GM23338 (cell line): Measurements from ENCODE around the gene WNK2. TPM values are rescaled to one million over a fixed set of nuclear protein-coding genes. Genes with fewer than 3 reads are reported as not detected.

ENCODE experiments used
- ATAC-seq: fragments of 200-7000 bp; cut with Tn5 transposase; 3 replicates; pipeline ENCODE4 v1.9.1; 2020
- DNase-seq: peaks from one replicate; pipeline ENCODE4 v3.0.0-alpha.2; 2015; ENCODE audit warnings: low spot score
- H2AFZ ChIP-seq: fragments of 200-600 bp; sonication (generic); 2 replicates; pipeline ENCODE4 v1.8.0; 2016; ENCODE audit warnings: antibody characterized with exemption, mild to moderate bottlenecking, moderate library complexity
- H3F3A ChIP-seq: fragments of 200-600 bp; sonication (generic); replicated peaks from 2 replicates; pipeline ENCODE4 v1.8.0; 2017; ENCODE audit warnings: antibody characterized with exemption, mixed run types, low read depth
- H3K27ac ChIP-seq: fragments of 200-600 bp; sonication (generic); 2 replicates; pipeline ENCODE4 v1.6.1; 2016; ENCODE audit warnings: low read depth
- H3K27me3 ChIP-seq: fragments of 200-600 bp; sonication (generic); 2 replicates; pipeline ENCODE4 v1.8.0; 2016; ENCODE audit warnings: mild to moderate bottlenecking, mixed run types, moderate library complexity; ENCODE audit not compliant: insufficient read depth
- H3K36me3 ChIP-seq: fragments of 200-600 bp; sonication (generic); 2 replicates; pipeline ENCODE4 v1.8.0; 2016; ENCODE audit warnings: mild to moderate bottlenecking; ENCODE audit not compliant: insufficient read depth
- H3K4me1 ChIP-seq: fragments of 200-600 bp; sonication (generic); 2 replicates; pipeline ENCODE4 v1.8.0; 2016; ENCODE audit warnings: mild to moderate bottlenecking, moderate library complexity; ENCODE audit not compliant: insufficient read depth
- H3K4me2 ChIP-seq: fragments of 200-600 bp; sonication (generic); 2 replicates; pipeline ENCODE4 v1.7.1; 2017; ENCODE audit warnings: mixed run types
- H3K4me3 ChIP-seq: fragments of 200-600 bp; sonication (generic); 2 replicates; pipeline ENCODE4 v1.6.1; 2016; ENCODE audit warnings: mixed run types
- H3K79me2 ChIP-seq: fragments of 200-600 bp; sonication (generic); replicated peaks from 2 replicates; pipeline ENCODE4 v1.8.0; 2017; ENCODE audit warnings: mild to moderate bottlenecking; ENCODE audit not compliant: insufficient read depth
- H3K9me2 ChIP-seq: fragments of 200-600 bp; sonication (generic); 2 replicates; pipeline ENCODE4 v1.8.0; 2017; ENCODE audit not compliant: insufficient read depth
- H4K20me1 ChIP-seq: fragments of 200-600 bp; sonication (generic); replicated peaks from 2 replicates; pipeline ENCODE4 v1.8.0; 2017; ENCODE audit warnings: mild to moderate bottlenecking; ENCODE audit not compliant: insufficient read depth
- H3K27ac Mint-ChIP-seq: 2 replicates; pipeline ENCODE4 v1.8.0; 2020; ENCODE audit warnings: inconsistent platforms, mild to moderate bottlenecking, moderate library complexity, mixed read lengths
- H3K27me3 Mint-ChIP-seq: 3 replicates; pipeline ENCODE4 v1.8.0; 2022; ENCODE audit warnings: low read depth, mild to moderate bottlenecking, moderate library complexity, mixed read lengths, inconsistent platforms; ENCODE audit not compliant: insufficient read depth, poor library complexity
- H3K36me3 Mint-ChIP-seq: 3 replicates; pipeline ENCODE4 v1.8.0; 2021; ENCODE audit warnings: low read depth, mild to moderate bottlenecking, inconsistent platforms, moderate library complexity, mixed read lengths
- H3K4me1 Mint-ChIP-seq: 3 replicates; pipeline ENCODE4 v1.8.0; 2020; ENCODE audit warnings: mild to moderate bottlenecking, inconsistent platforms, mixed read lengths
- H3K4me3 Mint-ChIP-seq: 3 replicates; pipeline ENCODE4 v1.8.0; 2021; ENCODE audit warnings: moderate library complexity, mild to moderate bottlenecking, inconsistent platforms, mixed read lengths
- H3K9me3 Mint-ChIP-seq: 3 replicates; pipeline ENCODE4 v1.8.0; 2020; ENCODE audit warnings: moderate library complexity, mild to moderate bottlenecking, inconsistent platforms, mixed read lengths
- CREB1 ChIP-seq: fragments of 250-450 bp; sonication (Bioruptor Pico); IDR thresholded peaks from 2 replicates; pipeline ENCODE4 v1.5.0; 2020; ENCODE audit warnings: low read depth, mild to moderate bottlenecking, moderate library complexity
- EZH2 ChIP-seq: fragments of 200-600 bp; sonication (generic); IDR thresholded peaks from one replicate; pipeline ENCODE4 v1.8.0; 2017; ENCODE audit warnings: antibody characterized with exemption, mild to moderate bottlenecking, low read depth; ENCODE audit not compliant: unreplicated experiment
- EZH2phosphoT487 ChIP-seq: fragments of 200-600 bp; sonication (generic); IDR thresholded peaks from one replicate; pipeline ENCODE4 v1.8.1; 2018; ENCODE audit warnings: antibody characterized with exemption; ENCODE audit not compliant: unreplicated experiment
- JUNB ChIP-seq: IDR thresholded peaks from one replicate; pipeline ENCODE4 v1.6.1; 2016; ENCODE audit warnings: antibody characterized with exemption; ENCODE audit not compliant: unreplicated experiment
- NANOG ChIP-seq: IDR thresholded peaks from 2 replicates; pipeline ENCODE4 v1.6.1; 2016; ENCODE audit warnings: antibody characterized with exemption, borderline replicate concordance
- POLR2AphosphoS5 ChIP-seq: IDR thresholded peaks from 2 replicates; pipeline ENCODE4 v1.6.1; 2016; ENCODE audit warnings: antibody characterized with exemption, low read depth
- STAT1 ChIP-seq: IDR thresholded peaks from one replicate; pipeline ENCODE4 v1.6.1; 2016; ENCODE audit warnings: antibody characterized with exemption; ENCODE audit not compliant: unreplicated experiment
- ZNF114 ChIP-seq: fragments of 250-450 bp; sonication (Bioruptor Pico); IDR thresholded peaks from 2 replicates; pipeline ENCODE4 v1.5.0; 2020; ENCODE audit warnings: mild to moderate bottlenecking, moderate library complexity
- ZNF331 ChIP-seq: fragments of 250-450 bp; sonication (Bioruptor Pico); IDR thresholded peaks from 2 replicates; pipeline ENCODE4 v1.5.0; 2020; ENCODE audit warnings: low read depth, mild to moderate bottlenecking, moderate library complexity
- polyA plus RNA-seq: library from polyadenylated mRNA; unstranded; fragments of >200 nt; fragmentation: Nextera tagmentation; extraction: Ambion mirVana; gene quantifications from 2 replicates; pipeline ENCODE4 v1.2.1, GENCODE V29; 2016
- total RNA-seq: library from RNA; depleted of rRNA; stranded (reverse); fragments of >200 nt; shearing (Covaris generic); gene quantifications from 2 replicates; pipeline ENCODE4 v1.2.3, GENCODE V29; 2014
- TF ChIP-seq, protein P1 (sequence below): IDR thresholded peaks from 2 replicates; pipeline ENCODE4 v1.6.1; 2016; ENCODE audit warnings: antibody characterized with exemption
- TF ChIP-seq, protein P2 (sequence below): IDR thresholded peaks from one replicate; pipeline ENCODE4 v1.6.1; 2018; ENCODE audit warnings: antibody characterized with exemption; ENCODE audit not compliant: unreplicated experiment
- TF ChIP-seq, protein P3 (sequence below): fragments of 250-450 bp; sonication (Bioruptor Pico); IDR thresholded peaks from 2 replicates; pipeline ENCODE4 v1.5.0; 2020; ENCODE audit warnings: mild to moderate bottlenecking, moderate library complexity
- TF ChIP-seq, protein P4 (sequence below), 2 experiments: fragments of 200-600 bp in 1 of 2; sonication (generic) in 1 of 2; conservative IDR thresholded peaks; 2 replicates each; pipeline versions ENCODE4 v1.5.1 to v1.6.1; 2016 to 2017; ENCODE audit warnings: antibody characterized with exemption in 2 of 2, low read depth in 2 of 2, mild to moderate bottlenecking in 2 of 2, moderate library complexity in 1 of 2

The WNK2 gene
- total and polyA plus RNA-seq, 2 experiments from 2014 or later = 56.4 to 102 TPM

DNA sequence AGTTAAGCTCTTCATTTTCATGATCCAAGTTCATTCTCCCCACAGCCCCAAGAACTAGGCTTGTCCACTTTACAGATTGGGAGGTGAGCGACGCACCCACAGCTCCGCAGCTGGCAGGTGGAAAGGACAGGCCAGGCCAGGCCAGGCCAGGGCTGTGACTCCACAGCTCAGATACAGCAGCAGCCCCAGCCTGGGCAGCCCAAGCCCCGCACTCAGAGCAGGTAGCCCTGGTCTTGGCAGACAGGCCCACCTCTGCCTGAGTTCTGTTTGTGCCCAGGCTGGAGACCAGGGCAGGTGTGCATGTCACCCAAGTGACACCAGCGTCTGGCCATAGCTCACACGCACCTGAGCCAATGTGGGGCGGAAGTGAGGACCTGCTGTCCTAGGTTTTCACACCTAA lies 124.7 kb downstream of the WNK2 start:
- Mint-ChIP-seq H3K27ac (no peak overlapping the region), H3K4me1 (peaks cover 12% of the 10 kb centered on the region), H3K9me3 (peaks cover 8% of the 10 kb centered on the region; the same call in 2 of the 3 replicates), H3K4me3 (no peak overlapping the region), H3K36me3 (peaks cover 24% of the 10 kb centered on the region; the same call in 2 of the 3 replicates), H3K27me3 (peaks cover 10% of the 10 kb centered on the region)
- Histone ChIP-seq H3K27ac (no peak overlapping the region), H3K27me3 (no peaks in the 10 kb centered on the region), H3K36me3 (peaks cover 7% of the 10 kb centered on the region; the same call in 1 of the 2 replicates), H3K4me2 (no peak overlapping the region), H2AFZ (no peak overlapping the region), H4K20me1 (no peaks in the 10 kb centered on the region), H3K4me1 (peaks cover 4% of the 10 kb centered on the region; the same call in 1 of the 2 replicates), H3F3A (peaks cover 3% of the 10 kb centered on the region; the same call in 1 of the 2 replicates), H3K79me2 (no peaks in the 10 kb centered on the region), H3K9me2 (no peaks in the 10 kb centered on the region), H3K4me3 (no peak overlapping the region)
- ATAC-seq = no peak
- TF ChIP-seq STAT1 = no peak
- TF ChIP-seq NANOG = no peak
- TF ChIP-seq, protein P1, sequence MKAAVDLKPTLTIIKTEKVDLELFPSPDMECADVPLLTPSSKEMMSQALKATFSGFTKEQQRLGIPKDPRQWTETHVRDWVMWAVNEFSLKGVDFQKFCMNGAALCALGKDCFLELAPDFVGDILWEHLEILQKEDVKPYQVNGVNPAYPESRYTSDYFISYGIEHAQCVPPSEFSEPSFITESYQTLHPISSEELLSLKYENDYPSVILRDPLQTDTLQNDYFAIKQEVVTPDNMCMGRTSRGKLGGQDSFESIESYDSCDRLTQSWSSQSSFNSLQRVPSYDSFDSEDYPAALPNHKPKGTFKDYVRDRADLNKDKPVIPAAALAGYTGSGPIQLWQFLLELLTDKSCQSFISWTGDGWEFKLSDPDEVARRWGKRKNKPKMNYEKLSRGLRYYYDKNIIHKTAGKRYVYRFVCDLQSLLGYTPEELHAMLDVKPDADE = no peak
- no peak for TF ChIP-seq JUNB
- TF ChIP-seq, protein P2, sequence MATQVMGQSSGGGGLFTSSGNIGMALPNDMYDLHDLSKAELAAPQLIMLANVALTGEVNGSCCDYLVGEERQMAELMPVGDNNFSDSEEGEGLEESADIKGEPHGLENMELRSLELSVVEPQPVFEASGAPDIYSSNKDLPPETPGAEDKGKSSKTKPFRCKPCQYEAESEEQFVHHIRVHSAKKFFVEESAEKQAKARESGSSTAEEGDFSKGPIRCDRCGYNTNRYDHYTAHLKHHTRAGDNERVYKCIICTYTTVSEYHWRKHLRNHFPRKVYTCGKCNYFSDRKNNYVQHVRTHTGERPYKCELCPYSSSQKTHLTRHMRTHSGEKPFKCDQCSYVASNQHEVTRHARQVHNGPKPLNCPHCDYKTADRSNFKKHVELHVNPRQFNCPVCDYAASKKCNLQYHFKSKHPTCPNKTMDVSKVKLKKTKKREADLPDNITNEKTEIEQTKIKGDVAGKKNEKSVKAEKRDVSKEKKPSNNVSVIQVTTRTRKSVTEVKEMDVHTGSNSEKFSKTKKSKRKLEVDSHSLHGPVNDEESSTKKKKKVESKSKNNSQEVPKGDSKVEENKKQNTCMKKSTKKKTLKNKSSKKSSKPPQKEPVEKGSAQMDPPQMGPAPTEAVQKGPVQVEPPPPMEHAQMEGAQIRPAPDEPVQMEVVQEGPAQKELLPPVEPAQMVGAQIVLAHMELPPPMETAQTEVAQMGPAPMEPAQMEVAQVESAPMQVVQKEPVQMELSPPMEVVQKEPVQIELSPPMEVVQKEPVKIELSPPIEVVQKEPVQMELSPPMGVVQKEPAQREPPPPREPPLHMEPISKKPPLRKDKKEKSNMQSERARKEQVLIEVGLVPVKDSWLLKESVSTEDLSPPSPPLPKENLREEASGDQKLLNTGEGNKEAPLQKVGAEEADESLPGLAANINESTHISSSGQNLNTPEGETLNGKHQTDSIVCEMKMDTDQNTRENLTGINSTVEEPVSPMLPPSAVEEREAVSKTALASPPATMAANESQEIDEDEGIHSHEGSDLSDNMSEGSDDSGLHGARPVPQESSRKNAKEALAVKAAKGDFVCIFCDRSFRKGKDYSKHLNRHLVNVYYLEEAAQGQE = no peak
- TF ChIP-seq, protein P3, sequence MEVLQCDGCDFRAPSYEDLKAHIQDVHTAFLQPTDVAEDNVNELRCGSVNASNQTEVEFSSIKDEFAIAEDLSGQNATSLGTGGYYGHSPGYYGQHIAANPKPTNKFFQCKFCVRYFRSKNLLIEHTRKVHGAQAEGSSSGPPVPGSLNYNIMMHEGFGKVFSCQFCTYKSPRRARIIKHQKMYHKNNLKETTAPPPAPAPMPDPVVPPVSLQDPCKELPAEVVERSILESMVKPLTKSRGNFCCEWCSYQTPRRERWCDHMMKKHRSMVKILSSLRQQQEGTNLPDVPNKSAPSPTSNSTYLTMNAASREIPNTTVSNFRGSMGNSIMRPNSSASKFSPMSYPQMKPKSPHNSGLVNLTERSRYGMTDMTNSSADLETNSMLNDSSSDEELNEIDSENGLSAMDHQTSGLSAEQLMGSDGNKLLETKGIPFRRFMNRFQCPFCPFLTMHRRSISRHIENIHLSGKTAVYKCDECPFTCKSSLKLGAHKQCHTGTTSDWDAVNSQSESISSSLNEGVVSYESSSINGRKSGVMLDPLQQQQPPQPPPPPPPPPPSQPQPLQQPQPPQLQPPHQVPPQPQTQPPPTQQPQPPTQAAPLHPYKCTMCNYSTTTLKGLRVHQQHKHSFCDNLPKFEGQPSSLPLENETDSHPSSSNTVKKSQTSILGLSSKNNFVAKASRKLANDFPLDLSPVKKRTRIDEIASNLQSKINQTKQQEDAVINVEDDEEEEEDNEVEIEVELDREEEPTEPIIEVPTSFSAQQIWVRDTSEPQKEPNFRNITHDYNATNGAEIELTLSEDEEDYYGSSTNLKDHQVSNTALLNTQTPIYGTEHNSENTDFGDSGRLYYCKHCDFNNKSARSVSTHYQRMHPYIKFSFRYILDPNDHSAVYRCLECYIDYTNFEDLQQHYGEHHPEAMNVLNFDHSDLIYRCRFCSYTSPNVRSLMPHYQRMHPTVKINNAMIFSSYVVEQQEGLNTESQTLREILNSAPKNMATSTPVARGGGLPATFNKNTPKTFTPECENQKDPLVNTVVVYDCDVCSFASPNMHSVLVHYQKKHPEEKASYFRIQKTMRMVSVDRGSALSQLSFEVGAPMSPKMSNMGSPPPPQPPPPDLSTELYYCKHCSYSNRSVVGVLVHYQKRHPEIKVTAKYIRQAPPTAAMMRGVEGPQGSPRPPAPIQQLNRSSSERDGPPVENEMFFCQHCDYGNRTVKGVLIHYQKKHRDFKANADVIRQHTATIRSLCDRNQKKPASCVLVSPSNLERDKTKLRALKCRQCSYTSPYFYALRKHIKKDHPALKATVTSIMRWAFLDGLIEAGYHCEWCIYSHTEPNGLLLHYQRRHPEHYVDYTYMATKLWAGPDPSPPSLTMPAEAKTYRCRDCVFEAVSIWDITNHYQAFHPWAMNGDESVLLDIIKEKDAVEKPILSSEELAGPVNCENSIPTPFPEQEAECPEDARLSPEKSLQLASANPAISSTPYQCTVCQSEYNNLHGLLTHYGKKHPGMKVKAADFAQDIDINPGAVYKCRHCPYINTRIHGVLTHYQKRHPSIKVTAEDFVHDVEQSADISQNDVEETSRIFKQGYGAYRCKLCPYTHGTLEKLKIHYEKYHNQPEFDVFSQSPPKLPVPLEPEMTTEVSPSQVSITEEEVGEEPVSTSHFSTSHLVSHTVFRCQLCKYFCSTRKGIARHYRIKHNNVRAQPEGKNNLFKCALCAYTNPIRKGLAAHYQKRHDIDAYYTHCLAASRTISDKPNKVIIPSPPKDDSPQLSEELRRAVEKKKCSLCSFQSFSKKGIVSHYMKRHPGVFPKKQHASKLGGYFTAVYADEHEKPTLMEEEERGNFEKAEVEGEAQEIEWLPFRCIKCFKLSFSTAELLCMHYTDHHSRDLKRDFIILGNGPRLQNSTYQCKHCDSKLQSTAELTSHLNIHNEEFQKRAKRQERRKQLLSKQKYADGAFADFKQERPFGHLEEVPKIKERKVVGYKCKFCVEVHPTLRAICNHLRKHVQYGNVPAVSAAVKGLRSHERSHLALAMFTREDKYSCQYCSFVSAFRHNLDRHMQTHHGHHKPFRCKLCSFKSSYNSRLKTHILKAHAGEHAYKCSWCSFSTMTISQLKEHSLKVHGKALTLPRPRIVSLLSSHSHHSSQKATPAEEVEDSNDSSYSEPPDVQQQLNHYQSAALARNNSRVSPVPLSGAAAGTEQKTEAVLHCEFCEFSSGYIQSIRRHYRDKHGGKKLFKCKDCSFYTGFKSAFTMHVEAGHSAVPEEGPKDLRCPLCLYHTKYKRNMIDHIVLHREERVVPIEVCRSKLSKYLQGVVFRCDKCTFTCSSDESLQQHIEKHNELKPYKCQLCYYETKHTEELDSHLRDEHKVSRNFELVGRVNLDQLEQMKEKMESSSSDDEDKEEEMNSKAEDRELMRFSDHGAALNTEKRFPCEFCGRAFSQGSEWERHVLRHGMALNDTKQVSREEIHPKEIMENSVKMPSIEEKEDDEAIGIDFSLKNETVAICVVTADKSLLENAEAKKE (CRISPR knock-in tag) = no peak
- no peak for TF ChIP-seq ZNF114
- no peak for TF ChIP-seq CREB1 (CRISPR knock-in tag)
- TF ChIP-seq, protein P4, sequence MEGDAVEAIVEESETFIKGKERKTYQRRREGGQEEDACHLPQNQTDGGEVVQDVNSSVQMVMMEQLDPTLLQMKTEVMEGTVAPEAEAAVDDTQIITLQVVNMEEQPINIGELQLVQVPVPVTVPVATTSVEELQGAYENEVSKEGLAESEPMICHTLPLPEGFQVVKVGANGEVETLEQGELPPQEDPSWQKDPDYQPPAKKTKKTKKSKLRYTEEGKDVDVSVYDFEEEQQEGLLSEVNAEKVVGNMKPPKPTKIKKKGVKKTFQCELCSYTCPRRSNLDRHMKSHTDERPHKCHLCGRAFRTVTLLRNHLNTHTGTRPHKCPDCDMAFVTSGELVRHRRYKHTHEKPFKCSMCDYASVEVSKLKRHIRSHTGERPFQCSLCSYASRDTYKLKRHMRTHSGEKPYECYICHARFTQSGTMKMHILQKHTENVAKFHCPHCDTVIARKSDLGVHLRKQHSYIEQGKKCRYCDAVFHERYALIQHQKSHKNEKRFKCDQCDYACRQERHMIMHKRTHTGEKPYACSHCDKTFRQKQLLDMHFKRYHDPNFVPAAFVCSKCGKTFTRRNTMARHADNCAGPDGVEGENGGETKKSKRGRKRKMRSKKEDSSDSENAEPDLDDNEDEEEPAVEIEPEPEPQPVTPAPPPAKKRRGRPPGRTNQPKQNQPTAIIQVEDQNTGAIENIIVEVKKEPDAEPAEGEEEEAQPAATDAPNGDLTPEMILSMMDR (conservative IDR thresholded peaks at IDR 0.05; ENCODE audit: low read depth in 2 of 2) = no peak
- no peak for TF ChIP-seq POLR2AphosphoS5
- TF ChIP-seq ZNF331 = no peak
- TF ChIP-seq EZH2phosphoT487 = no peak
- no peak for TF ChIP-seq EZH2
- DNase-seq = no peak
